ENCODE measurements around the gene DDX56. TPM values are rescaled to one million over a fixed set of nuclear protein-coding genes. Genes with fewer than 3 reads are reported as not detected.

The DDX56 gene
- total RNA-seq, 1 donor from 2014 or later = 99.7 TPM

GRCh38 chr7:44531421-44532380, 42.0 kb downstream of the DDX56 start:
- ChIA-PET CTCF (no interaction called here), POLR2A (no interaction called here)
- intact Hi-C loops (cut with micrococcal nuclease) = no loop called here
- Mint-ChIP-seq H3K27ac (no peak overlapping the region), H3K27me3 (no peaks in the 10 kb centered on the region), H3K36me3 (ENCODE audit: low read depth) (peaks cover 2% of the 10 kb centered on the region), H3K4me3 (no peak overlapping the region), H3K9me3 (peaks cover 4% of the 10 kb centered on the region), H3K4me1 (peaks cover 5% of the 10 kb centered on the region)
- ATAC-seq (ENCODE audit: low read depth) (no peak), DNase-seq (no peak)
- no peak for TF ChIP-seq CTCF (IDR thresholded peaks at IDR 0.05)

GRCh38 chr7:44530990-44531389, 42.7 kb downstream of the DDX56 start:
- TF ChIP-seq CTCF (IDR thresholded peaks at IDR 0.05) = no peak
- ChIA-PET POLR2A (no interaction called here), CTCF (no interaction called here)
- H3K9me3 Mint-ChIP-seq = peaks cover 5% of the 10 kb centered on the region
- H3K4me3 Mint-ChIP-seq = no peak overlapping the region
- DNase-seq (no peak), ATAC-seq (ENCODE audit: low read depth) (no peak)
- H3K27ac Mint-ChIP-seq = no peak overlapping the region
- H3K27me3 Mint-ChIP-seq = no peaks in the 10 kb centered on the region
- peaks cover 2% of the 10 kb centered on the region for H3K36me3 Mint-ChIP-seq (ENCODE audit: low read depth)
- H3K4me1 Mint-ChIP-seq = peaks cover 5% of the 10 kb centered on the region
- intact Hi-C loops (cut with micrococcal nuclease) = no loop called here

GRCh38 chr7:44524811-44525388, 48.8 kb downstream of the DDX56 start:
- no peak for TF ChIP-seq CTCF (IDR thresholded peaks at IDR 0.05)
- peaks cover 10% of the 10 kb centered on the region for H3K27me3 Mint-ChIP-seq
- no peak for DNase-seq
- H3K4me1 Mint-ChIP-seq = no peaks in the 10 kb centered on the region
- peaks cover 2% of the 10 kb centered on the region for H3K36me3 Mint-ChIP-seq (ENCODE audit: low read depth)
- ChIA-PET CTCF (no interaction called here), POLR2A (no interaction called here)
- no peak overlapping the region for H3K27ac Mint-ChIP-seq
- H3K4me3 Mint-ChIP-seq = no peak overlapping the region
- intact Hi-C loops (cut with micrococcal nuclease) = no loop called here
- peaks cover 11% of the 10 kb centered on the region for H3K9me3 Mint-ChIP-seq
- ATAC-seq (ENCODE audit: low read depth) = no peak

- intact Hi-C loops (cut with micrococcal nuclease) = no loop called here
These were observed 51.4 kb downstream of the DDX56 start for GRCh38 chr7:44522315-44522714.

More at GRCh38 chr7:44522315-44522714, 51.4 kb downstream of the DDX56 start:
- Mint-ChIP-seq H3K27ac (no peak overlapping the region), H3K4me3 (no peak overlapping the region), H3K36me3 (ENCODE audit: low read depth) (no peaks in the 10 kb centered on the region), H3K4me1 (no peaks in the 10 kb centered on the region), H3K9me3 (peaks cover 7% of the 10 kb centered on the region), H3K27me3 (peaks cover 10% of the 10 kb centered on the region)
- ATAC-seq (ENCODE audit: low read depth) (no peak), DNase-seq (no peak)
- ChIA-PET POLR2A (no interaction called here), CTCF (no interaction called here)
- TF ChIP-seq CTCF (IDR thresholded peaks at IDR 0.05) = no peak
